Gastroesophageal sphincter (tissue), 4 donors: ENCODE measurements around the gene DOK6. TPM values are rescaled to one million over a fixed set of nuclear protein-coding genes. Genes with fewer than 3 reads are reported as not detected.
"Not testable (repeated sequence)": the region's sequence is repeated elsewhere in the genome, so short reads cannot be mapped to it uniquely, and the experiment has no call there.

Source experiments
- ATAC-seq: fragments of 150-250 bp; one replicate; pipeline ENCODE4 v1.9.1; 2016; ENCODE audit warnings: mild to moderate bottlenecking, moderate library complexity
- H3K27ac ChIP-seq, 4 donors: fragments of 200-600 bp; sonication (generic) in 3 of 4; 1 replicate in 3 of 4; 2 replicates in 1 of 4; pipeline ENCODE4 v1.5.1; 2016 to 2019
- H3K27me3 ChIP-seq: fragments of 200-600 bp; sonication (generic); one replicate; pipeline ENCODE4 v1.5.1; 2019
- H3K36me3 ChIP-seq, 2 donors: fragments of 200-600 bp; sonication (generic); one replicate each; pipeline ENCODE4 v1.5.1; 2019; ENCODE audit warnings: control low read depth in 1 of 2
- H3K4me1 ChIP-seq, 3 donors: fragments of 200-600 bp; sonication (generic); 1 replicate in 2 of 3; 2 replicates in 1 of 3; pipeline ENCODE4 v1.5.1; 2016 to 2019; ENCODE audit warnings: control low read depth in 2 of 3
- H3K4me3 ChIP-seq, 2 donors: fragments of 200-600 bp; sonication (generic); one replicate each; pipeline ENCODE4 v1.5.1; 2019; ENCODE audit warnings: mild to moderate bottlenecking in 1 of 2, moderate library complexity in 1 of 2
- H3K9me3 ChIP-seq, 3 donors: fragments of 200-600 bp; sonication (generic); one replicate each; pipeline ENCODE4 v1.5.1; 2017 to 2019; ENCODE audit warnings: control low read depth in 2 of 3
- EP300 ChIP-seq: sonication (generic); formaldehyde crosslinking; IDR thresholded peaks from one replicate; pipeline ENCODE4 v1.6.1; 2017; ENCODE audit warnings: antibody characterized with exemption, mild to moderate bottlenecking
- POLR2A ChIP-seq, 2 donors: fragments of 450-650 bp; IDR thresholded peaks; one replicate each; pipeline ENCODE4 v1.6.1; 2017; ENCODE audit warnings: antibody characterized with exemption in 2 of 2, mild to moderate bottlenecking in 2 of 2, moderate library complexity in 1 of 2
- POLR2AphosphoS5 ChIP-seq: sonication (generic); formaldehyde crosslinking; IDR thresholded peaks from one replicate; pipeline ENCODE4 v1.6.1; 2017; ENCODE audit warnings: antibody characterized with exemption
- WGBS, 2 donors: methylation state at CpG; one replicate each; pipeline ENCODE4 v1.1.5; 2018; ENCODE audit warnings: low coverage in 1 of 2; 5-methylcytosine and 5-hydroxymethylcytosine counted together
- total RNA-seq, 4 donors: library from RNA; depleted of rRNA; stranded (reverse); fragments of >200 nt; gene quantifications; one replicate each; pipeline ENCODE4 v1.1.0, GENCODE V29; 2016
- TF ChIP-seq, protein P1 (sequence below), 4 experiments: fragments of 200-600 bp in 2 of 4; fragments of 450-650 bp in 2 of 4; sonication (generic) in 1 of 4; IDR thresholded peaks; one replicate each; pipeline ENCODE4 v1.5.1; 2017 to 2019; ENCODE audit warnings: antibody characterized with exemption in 4 of 4, mild to moderate bottlenecking in 2 of 4, moderate library complexity in 2 of 4

The DOK6 gene
- total RNA-seq, 4 donors from 2014 or later = 0.62 to 3.4 (median 2.7) TPM

DNA sequence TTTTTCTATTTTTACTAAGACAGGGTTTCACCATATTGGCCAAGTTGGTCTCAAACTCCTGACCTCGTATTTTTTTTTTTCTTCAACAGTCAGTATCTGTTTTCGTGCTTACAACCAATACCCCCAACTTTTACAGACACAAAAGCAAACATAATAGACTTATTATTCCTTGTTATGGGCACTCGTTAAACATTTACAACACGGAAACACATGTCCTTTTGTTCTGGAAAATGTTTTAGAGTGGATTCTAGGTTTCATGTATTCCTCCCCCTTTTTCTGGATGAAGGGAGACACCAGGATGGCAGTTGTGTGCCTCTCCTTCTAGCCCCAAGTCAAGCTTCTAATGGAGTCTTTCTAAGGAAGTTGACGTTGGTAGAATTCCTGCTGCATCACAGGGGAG, 458.2 kb downstream of the DOK6 start:
- WGBS, 2 donors = 84 to 86% methylated on average over 4 to 5 of the region's 5 CpGs
- Histone ChIP-seq H3K4me1 (no peaks in the 10 kb centered on the region), H3K27ac (no peak overlapping the region)

DNA sequence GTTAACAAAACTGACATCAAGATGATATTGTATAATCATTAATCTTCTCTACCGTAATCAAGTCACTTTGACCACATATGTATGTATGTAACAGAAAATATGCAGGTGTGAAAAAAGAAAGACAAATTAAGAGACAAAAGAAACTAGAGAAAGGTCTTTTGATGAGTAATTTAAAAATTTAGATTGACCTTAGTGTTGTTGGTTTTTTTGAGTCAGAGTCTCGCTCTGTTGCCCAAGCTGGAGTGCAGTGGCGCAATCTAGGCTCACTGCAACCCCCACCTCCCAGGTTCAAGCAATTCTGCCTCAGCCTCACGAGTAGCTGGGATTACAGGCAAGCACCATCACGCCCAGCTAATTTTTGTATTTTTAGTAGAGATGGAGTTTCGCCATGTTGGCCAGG, 464.1 kb downstream of the DOK6 start:
- H3K27ac ChIP-seq, ATAC-seq, H3K36me3 ChIP-seq, H3K27me3 ChIP-seq, H3K9me3 ChIP-seq, H3K4me1 ChIP-seq, H3K4me3 ChIP-seq: not testable (repeated sequence)
- 95 to 97% methylated on average over 3 to 4 of the region's 6 CpGs for WGBS, 2 donors

More for the DNA sequence above, 458.2 kb downstream of the DOK6 start:
- no peak for TF ChIP-seq POLR2A (IDR thresholded peaks at IDR 0.05)
- TF ChIP-seq, protein P1, sequence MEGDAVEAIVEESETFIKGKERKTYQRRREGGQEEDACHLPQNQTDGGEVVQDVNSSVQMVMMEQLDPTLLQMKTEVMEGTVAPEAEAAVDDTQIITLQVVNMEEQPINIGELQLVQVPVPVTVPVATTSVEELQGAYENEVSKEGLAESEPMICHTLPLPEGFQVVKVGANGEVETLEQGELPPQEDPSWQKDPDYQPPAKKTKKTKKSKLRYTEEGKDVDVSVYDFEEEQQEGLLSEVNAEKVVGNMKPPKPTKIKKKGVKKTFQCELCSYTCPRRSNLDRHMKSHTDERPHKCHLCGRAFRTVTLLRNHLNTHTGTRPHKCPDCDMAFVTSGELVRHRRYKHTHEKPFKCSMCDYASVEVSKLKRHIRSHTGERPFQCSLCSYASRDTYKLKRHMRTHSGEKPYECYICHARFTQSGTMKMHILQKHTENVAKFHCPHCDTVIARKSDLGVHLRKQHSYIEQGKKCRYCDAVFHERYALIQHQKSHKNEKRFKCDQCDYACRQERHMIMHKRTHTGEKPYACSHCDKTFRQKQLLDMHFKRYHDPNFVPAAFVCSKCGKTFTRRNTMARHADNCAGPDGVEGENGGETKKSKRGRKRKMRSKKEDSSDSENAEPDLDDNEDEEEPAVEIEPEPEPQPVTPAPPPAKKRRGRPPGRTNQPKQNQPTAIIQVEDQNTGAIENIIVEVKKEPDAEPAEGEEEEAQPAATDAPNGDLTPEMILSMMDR (IDR thresholded peaks at IDR 0.05) = no peak
- no peak for TF ChIP-seq POLR2AphosphoS5
- no peak for TF ChIP-seq EP300
- ATAC-seq = no peak
- H3K4me3 ChIP-seq = no peak overlapping the region
- H3K36me3 ChIP-seq = no peaks in the 10 kb centered on the region
- H3K27me3 ChIP-seq = no peaks in the 10 kb centered on the region
- no peaks in the 10 kb centered on the region for H3K9me3 ChIP-seq

DNA sequence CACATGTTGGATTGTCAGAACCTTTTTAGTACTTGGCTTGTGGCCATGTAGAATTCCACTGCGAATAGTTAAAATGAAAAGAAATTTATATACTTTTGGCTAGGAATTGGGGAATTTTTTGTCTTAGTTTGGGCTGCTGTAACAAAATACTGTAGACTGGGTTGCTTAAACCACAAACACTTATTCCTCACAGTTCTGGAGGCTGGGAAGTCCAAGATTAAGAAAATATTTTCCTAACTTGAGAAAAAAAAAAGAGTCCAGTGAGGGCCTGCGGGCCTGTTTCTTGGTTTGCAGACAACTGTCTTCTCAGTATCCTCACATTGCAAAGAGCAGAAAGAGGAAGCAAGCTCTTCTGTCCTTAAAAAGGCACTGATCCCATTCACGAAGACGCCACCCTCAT, 465.1 kb downstream of the DOK6 start:
- Histone ChIP-seq H3K4me3 (no peak overlapping the region), H3K36me3 (no peaks in the 10 kb centered on the region), H3K9me3 (no peaks in the 10 kb centered on the region), H3K4me1 (no peaks in the 10 kb centered on the region), H3K27ac (no peak overlapping the region), H3K27me3 (no peaks in the 10 kb centered on the region)
- no peak for TF ChIP-seq POLR2AphosphoS5
- TF ChIP-seq EP300 = no peak
- no peak for TF ChIP-seq POLR2A (IDR thresholded peaks at IDR 0.05)
- TF ChIP-seq, protein P1 (IDR thresholded peaks at IDR 0.05) = no peak
- ATAC-seq = no peak
- 38 to 48% methylated on average over 2 to 4 of the region's 4 CpGs for WGBS, 2 donors

DNA sequence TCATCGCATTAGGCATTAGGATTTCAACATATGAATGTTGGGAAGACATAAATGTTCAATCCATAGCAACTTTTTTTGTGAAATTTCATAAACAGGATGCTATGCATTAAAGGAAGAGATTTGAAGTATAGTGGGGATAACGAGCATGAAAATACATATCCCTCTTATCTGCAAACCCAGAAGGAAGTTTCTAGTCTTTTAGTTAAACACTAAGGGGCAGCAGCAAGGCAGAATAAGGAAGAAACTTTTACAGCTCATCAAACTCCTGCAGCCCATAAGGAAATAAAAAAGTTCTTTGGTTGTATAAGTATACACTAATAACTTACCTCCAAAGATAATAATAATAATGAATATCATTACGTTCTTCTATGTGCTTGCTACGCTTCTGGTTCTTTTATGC, 465.5 kb downstream of the DOK6 start:
- no peaks in the 10 kb centered on the region for H3K36me3 ChIP-seq
- 90% methylated on average over 4 of the region's 4 CpGs for WGBS, 2 donors
- no peak for ATAC-seq
- H3K9me3 ChIP-seq = no peaks in the 10 kb centered on the region
- no peaks in the 10 kb centered on the region for H3K27me3 ChIP-seq
- no peaks in the 10 kb centered on the region for H3K4me1 ChIP-seq
- H3K4me3 ChIP-seq = no peak overlapping the region
- TF ChIP-seq, protein P1 (IDR thresholded peaks at IDR 0.05) = no peak
- TF ChIP-seq POLR2AphosphoS5 = no peak
- no peak for TF ChIP-seq EP300
- TF ChIP-seq POLR2A (IDR thresholded peaks at IDR 0.05) = no peak
- no peak overlapping the region for H3K27ac ChIP-seq

DNA sequence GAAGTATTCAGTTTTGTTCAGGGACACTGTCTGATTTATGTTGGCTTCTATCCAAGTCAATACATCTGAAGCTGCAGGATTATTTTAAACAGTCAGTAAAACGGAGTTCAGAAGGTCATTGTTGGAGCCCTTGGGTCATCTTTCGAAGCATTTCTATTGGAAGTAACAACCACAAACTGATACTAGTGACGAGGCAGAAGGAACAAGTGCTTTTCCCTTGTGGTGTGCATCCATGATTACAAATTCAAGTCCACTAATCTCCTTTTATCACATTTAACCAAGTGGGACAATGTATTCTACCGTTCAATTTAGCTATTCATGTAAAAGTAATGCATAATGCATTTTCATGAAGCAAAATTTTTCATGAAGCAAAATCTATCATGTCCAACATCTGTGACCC, 470.0 kb downstream of the DOK6 start:
- Histone ChIP-seq H3K27ac (no peak overlapping the region), H3K4me1 (no peaks in the 10 kb centered on the region), H3K4me3 (no peak overlapping the region), H3K9me3 (no peaks in the 10 kb centered on the region), H3K27me3 (no peaks in the 10 kb centered on the region), H3K36me3 (no peaks in the 10 kb centered on the region)
- WGBS, 2 donors = 72 to 87% methylated on average over 3 to 4 of the region's 4 CpGs
- ATAC-seq = no peak
- TF ChIP-seq POLR2A (IDR thresholded peaks at IDR 0.05) = no peak
- TF ChIP-seq EP300 = no peak
- TF ChIP-seq, protein P1 (IDR thresholded peaks at IDR 0.05) = no peak
- no peak for TF ChIP-seq POLR2AphosphoS5

DNA sequence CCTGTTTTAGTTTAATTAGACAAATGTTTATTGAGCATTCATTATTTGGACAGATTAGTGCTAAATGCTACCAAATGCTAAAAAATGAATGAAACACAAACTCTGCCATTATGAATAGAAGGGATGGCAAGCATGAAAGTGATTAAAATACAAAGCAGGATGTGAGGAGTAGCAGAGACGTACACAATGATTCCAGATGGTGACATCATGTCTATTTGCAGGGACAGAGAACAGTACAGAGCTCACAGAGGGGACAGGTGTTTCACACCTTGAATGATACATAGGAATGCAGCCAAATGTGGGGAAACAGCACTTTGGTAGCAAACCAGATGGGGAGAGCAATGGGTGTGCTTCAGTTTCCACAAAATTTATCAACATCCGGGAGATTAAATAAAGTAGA, 470.7 kb downstream of the DOK6 start:
- no peak for TF ChIP-seq POLR2AphosphoS5
- no peak for TF ChIP-seq POLR2A (IDR thresholded peaks at IDR 0.05)
- TF ChIP-seq EP300 = no peak
- TF ChIP-seq, protein P1 (IDR thresholded peaks at IDR 0.05) = no peak
- H3K4me3 ChIP-seq = no peak overlapping the region
- H3K27ac ChIP-seq = no peak overlapping the region
- H3K4me1 ChIP-seq = no peaks in the 10 kb centered on the region
- no peaks in the 10 kb centered on the region for H3K36me3 ChIP-seq
- no peaks in the 10 kb centered on the region for H3K9me3 ChIP-seq
- no peak for ATAC-seq
- WGBS, 2 donors = 93 to 100% methylated on average over 1 to 2 of the region's 2 CpGs
- no peaks in the 10 kb centered on the region for H3K27me3 ChIP-seq
